Mesothelial cell of epicardium (in vitro differentiated cells): ENCODE measurements around the gene KDM4B. TPM values are rescaled to one million over a fixed set of nuclear protein-coding genes. Genes with fewer than 3 reads are reported as not detected.

Experiments used
- DNase-seq, 2 experiments: peaks; one replicate each; pipeline ENCODE4 v3.0.0; 2021; ENCODE audit warnings: low spot score in 2 of 2; ENCODE audit not compliant: unreplicated experiment in 2 of 2
- H3K27ac Mint-ChIP-seq: 2 replicates; pipeline ENCODE4 v1.8.0; 2021; ENCODE audit warnings: mixed read lengths
- H3K27me3 Mint-ChIP-seq: 2 replicates; pipeline ENCODE4 v1.8.0; 2021; ENCODE audit warnings: low read depth, mixed read lengths
- H3K36me3 Mint-ChIP-seq: 2 replicates; pipeline ENCODE4 v1.8.0; 2021; ENCODE audit warnings: mixed read lengths
- H3K4me1 Mint-ChIP-seq: 2 replicates; pipeline ENCODE4 v1.8.0; 2021; ENCODE audit warnings: mixed read lengths
- H3K4me3 Mint-ChIP-seq: 2 replicates; pipeline ENCODE4 v1.8.0; 2021; ENCODE audit warnings: mild to moderate bottlenecking, moderate library complexity, mixed read lengths
- H3K9me3 Mint-ChIP-seq: 2 replicates; pipeline ENCODE4 v1.8.0; 2021; ENCODE audit warnings: mixed read lengths
- CTCF ChIP-seq: fragments of 200-600 bp; sonication (generic); IDR thresholded peaks from one replicate; pipeline ENCODE4 v1.5.0; 2021; ENCODE audit warnings: antibody characterized with exemption; ENCODE audit not compliant: unreplicated experiment
- total RNA-seq: library from RNA; stranded (reverse); gene quantifications from 3 replicates; pipeline ENCODE4 v1.2.1, GENCODE V29; 2021

The KDM4B gene
- total RNA-seq, 1 donor from 2014 or later: 80.5 TPM

- peaks cover 18% of the 10 kb centered on the region for H3K4me1 Mint-ChIP-seq
- H3K4me3 Mint-ChIP-seq: no peak overlapping the region
- peaks cover 38% of the 10 kb centered on the region for H3K36me3 Mint-ChIP-seq
- no peak overlapping the region for H3K27ac Mint-ChIP-seq
- no peaks in the 10 kb centered on the region for H3K27me3 Mint-ChIP-seq
- TF ChIP-seq CTCF: no peak
- peaks cover 17% of the 10 kb centered on the region for H3K9me3 Mint-ChIP-seq
- no peak for DNase-seq
Observed at GRCh38 chr19:5095568-5095850, 126.6 kb downstream of the KDM4B start.

- Mint-ChIP-seq H3K27ac (no peak overlapping the region), H3K27me3 (no peaks in the 10 kb centered on the region), H3K4me1 (peaks cover 8% of the 10 kb centered on the region), H3K9me3 (peaks cover 20% of the 10 kb centered on the region), H3K36me3 (peaks cover 45% of the 10 kb centered on the region), H3K4me3 (no peak overlapping the region)
- TF ChIP-seq CTCF: no peak
- DNase-seq: no peak
Observed at GRCh38 chr19:5096536-5096935, 127.6 kb downstream of the KDM4B start.

GRCh38 chr19:5097331-5097930, 128.5 kb downstream of the KDM4B start:
- peaks cover 20% of the 10 kb centered on the region for H3K9me3 Mint-ChIP-seq
- no peaks in the 10 kb centered on the region for H3K4me1 Mint-ChIP-seq
- DNase-seq: no peak
- H3K27ac Mint-ChIP-seq: no peak overlapping the region
- H3K27me3 Mint-ChIP-seq: no peaks in the 10 kb centered on the region
- no peak overlapping the region for H3K4me3 Mint-ChIP-seq
- TF ChIP-seq CTCF: no peak
- H3K36me3 Mint-ChIP-seq: peaks cover 45% of the 10 kb centered on the region

- Mint-ChIP-seq H3K9me3 (peaks cover 20% of the 10 kb centered on the region), H3K36me3 (peaks cover 45% of the 10 kb centered on the region), H3K27ac (no peak overlapping the region), H3K4me1 (peaks cover 1% of the 10 kb centered on the region), H3K4me3 (no peak overlapping the region), H3K27me3 (no peaks in the 10 kb centered on the region)
- no peak for TF ChIP-seq CTCF
- DNase-seq: no peak
Observed at GRCh38 chr19:5097959-5098623, 129.2 kb downstream of the KDM4B start.

GRCh38 chr19:5098646-5099045, 129.7 kb downstream of the KDM4B start:
- H3K4me1 Mint-ChIP-seq: peaks cover 7% of the 10 kb centered on the region
- DNase-seq: no peak
- no peak for TF ChIP-seq CTCF

More at GRCh38 chr19:5098646-5099045, 129.7 kb downstream of the KDM4B start:
- H3K27me3 Mint-ChIP-seq: no peaks in the 10 kb centered on the region
- H3K27ac Mint-ChIP-seq: no peak overlapping the region
- H3K36me3 Mint-ChIP-seq: peaks cover 45% of the 10 kb centered on the region
- peaks cover 20% of the 10 kb centered on the region for H3K9me3 Mint-ChIP-seq
- no peak overlapping the region for H3K4me3 Mint-ChIP-seq
